NCI-H1105 (cell line): Measurements from ENCODE around the gene LRP11.
"Not testable (repeated sequence)": the region's sequence is repeated elsewhere in the genome, so short reads cannot be mapped to it uniquely, and the experiment has no call there.

Source experiments
- DNase-seq: peaks from one replicate; lab custom pipeline; 2025; lab: John Stamatoyannopoulos, UW

Gene LRP11, protein sequence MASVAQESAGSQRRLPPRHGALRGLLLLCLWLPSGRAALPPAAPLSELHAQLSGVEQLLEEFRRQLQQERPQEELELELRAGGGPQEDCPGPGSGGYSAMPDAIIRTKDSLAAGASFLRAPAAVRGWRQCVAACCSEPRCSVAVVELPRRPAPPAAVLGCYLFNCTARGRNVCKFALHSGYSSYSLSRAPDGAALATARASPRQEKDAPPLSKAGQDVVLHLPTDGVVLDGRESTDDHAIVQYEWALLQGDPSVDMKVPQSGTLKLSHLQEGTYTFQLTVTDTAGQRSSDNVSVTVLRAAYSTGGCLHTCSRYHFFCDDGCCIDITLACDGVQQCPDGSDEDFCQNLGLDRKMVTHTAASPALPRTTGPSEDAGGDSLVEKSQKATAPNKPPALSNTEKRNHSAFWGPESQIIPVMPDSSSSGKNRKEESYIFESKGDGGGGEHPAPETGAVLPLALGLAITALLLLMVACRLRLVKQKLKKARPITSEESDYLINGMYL

DNA sequence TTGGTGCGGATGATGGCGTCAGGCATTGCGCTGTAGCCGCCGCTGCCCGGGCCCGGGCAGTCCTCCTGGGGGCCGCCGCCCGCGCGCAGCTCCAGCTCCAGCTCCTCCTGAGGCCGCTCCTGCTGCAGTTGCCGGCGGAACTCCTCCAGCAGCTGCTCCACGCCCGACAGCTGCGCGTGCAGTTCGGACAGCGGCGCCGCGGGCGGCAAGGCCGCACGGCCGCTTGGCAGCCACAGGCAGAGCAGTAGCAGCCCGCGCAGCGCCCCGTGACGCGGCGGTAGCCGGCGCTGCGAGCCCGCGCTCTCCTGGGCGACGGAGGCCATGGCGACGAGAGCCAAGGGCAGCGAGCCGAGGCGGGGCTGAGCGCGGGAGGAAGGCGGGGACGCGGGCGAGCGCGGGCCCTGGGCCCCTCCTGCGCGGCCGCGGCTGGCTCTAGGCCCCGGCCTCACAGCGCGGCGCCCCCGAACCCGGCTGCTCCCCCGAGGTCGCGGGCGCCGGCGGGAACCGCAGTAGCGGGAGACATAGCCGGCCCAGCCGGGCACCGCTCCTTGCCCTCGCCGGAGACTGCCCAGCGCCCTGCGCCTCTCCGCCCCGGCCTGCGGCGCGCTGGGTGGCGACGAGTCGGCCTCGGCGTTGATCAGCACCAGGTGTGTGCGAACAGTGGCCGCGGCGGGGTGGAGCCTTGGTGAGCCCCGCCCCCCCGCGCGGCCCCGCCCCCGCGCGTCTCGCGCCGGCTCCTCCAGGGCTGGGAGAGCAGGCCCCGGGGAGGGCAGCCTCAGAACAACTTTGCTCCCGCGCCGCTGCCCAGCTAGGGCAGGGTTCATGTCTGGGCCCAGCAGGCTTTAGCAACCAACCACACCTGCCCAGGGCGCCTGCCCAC lies at the start of gene LRP11:
Gene LRP11, minus strand, starts transcription at position 662 of the 880 bp plus-strand sequence. Its CDS starts 339 bp downstream, at position 323.
- peak; percentile 87 for DNase-seq

DNA sequence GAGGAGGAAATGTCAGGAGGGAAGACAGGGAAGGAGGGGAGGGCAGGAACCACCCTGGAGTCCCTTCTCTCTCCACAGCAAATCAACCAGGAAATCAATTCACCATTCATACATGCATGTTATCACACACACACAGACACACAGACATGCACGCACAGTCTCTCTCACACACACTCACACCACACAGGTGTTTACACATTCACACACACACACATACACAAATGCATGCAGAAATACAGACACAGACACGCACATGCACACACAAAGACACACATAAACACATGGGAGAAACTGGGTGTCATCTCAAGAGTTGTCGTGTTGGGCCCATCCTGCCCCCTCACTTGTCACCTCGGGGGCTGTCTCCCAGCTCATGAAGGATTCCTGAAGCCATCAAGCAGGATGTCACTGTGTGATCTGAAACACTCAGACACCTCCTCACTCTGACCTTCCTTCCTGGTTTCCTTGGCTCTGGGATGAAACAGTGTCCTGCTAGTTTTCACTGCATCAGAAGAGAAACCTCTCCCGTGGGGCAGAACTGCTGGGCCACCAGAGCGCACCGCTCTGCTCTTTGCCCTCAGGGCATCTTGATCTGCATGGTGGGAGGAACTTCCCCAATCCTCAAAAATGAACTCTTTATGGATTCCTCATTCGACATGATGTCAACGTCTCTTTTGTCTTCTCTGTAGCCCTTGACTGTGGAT lies 49.5 kb upstream of the LRP11 start:
- DNase-seq, result no peak

GRCh38 chr6:149913085-149913484 lies 48.9 kb upstream of the LRP11 start:
- no peak for DNase-seq

GRCh38 chr6:149912680-149913079 lies 48.5 kb upstream of the LRP11 start:
- DNase-seq, result not testable (repeated sequence)

- DNase-seq, result no peak
Measured at GRCh38 chr6:149910721-149911151, 46.6 kb upstream of the LRP11 start.

DNA sequence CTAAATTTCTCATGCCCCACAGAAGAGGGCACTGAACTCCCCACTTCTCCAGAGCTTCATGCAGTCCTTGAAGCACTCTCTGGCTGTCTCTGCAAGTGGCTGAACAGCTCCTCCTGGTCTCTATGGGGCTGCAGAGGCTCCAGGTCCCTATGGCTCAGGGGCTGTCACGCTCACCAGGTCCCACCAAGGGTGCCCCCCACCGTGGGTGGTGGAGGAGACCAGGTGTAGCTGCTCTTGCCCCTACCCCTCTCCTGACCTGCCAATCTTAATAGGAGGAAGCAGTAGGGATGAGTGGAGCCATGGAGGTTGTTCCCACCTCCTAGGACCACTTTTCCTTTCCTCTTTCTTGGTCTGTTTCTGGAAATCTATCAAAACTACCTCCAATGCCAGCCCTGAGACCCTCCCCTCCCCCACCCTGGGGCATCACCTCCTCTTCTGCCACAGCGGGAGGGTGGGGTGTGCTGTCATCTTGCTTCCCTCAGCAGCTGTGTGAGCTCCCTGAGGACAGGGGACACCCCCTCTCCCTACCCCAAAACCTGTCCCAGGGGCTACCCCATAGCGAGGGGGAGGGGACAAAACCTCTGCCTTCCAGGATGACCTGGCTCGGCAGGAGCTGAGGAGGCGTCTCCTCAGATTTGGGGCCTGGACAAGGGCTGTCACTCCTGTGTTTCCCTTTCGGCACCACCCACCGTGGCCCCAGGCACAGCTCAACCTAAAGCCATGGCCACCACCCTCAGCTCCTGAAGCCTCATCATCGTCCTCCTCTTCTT lies 45.7 kb upstream of the LRP11 start:
- no peak for DNase-seq

GRCh38 chr6:149908480-149908879 lies 44.3 kb upstream of the LRP11 start:
- DNase-seq, result not testable (repeated sequence)

GRCh38 chr6:149907317-149907716 lies 43.2 kb upstream of the LRP11 start:
- no peak for DNase-seq

GRCh38 chr6:149906405-149906804 lies 42.2 kb upstream of the LRP11 start:
- DNase-seq, result no peak

- DNase-seq, result peak; percentile 11
Measured at GRCh38 chr6:149905911-149906371, 41.8 kb upstream of the LRP11 start.

DNA sequence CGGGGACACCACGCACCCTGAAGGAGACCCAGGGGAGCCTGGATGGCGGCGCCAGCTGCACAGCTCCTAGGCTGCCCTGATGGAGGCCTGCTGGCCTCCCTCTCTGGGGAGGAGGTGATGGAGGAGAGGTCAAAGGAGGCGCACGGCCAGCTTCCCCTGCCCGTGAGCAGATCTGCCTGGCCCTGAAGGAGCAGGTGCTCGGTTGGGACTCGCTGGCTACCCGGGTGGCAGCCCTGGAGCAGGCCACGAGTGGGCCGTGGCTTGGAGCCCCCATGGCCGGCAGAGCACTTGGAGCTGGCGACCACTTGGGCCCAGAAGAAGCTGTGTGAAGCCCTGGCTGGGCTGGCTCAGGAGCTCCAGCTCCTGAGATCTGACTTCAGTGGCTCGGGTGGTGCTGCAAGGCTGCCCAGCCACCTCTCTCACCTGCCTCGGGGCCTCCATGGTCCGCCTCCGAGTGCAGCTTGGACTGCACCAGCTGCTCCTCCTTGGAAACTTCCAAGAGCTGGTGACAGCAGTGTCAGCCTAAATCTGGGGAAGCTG lies 41.3 kb upstream of the LRP11 start:
- no peak for DNase-seq

DNA sequence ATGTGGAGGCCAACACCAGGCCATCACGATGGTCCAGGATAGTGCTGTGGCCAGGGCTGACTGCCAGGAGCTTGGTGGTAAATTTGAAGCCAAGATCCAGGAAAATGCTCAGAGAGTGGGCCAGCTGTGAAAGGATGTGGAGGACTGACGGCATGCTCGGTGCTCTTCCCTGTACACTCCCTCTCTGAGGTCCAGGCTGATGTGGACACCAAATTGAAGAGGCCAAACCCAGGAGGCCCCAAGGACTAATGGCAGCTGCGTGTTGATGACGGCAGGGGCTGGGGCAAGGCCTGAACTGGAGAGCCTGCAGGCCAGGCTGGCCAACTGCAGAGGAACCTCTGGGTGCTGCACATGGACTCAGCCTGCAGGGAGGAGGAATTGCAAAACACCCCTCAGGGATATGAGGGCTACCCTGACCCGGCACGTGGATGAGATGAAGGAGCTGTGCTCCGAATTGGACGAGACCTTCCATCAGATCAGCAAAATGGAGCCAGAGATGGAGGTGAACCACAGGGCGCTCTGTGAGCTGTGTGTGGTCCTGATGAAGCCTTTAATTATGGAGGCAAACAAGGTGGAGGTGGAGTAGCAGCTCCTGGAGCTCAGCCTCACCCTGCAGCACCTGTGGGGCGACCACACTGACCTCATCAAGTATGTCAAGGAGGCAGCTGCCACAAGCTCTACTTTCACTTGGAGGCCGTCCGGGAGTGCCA lies 40.7 kb upstream of the LRP11 start:
- no peak for DNase-seq

DNA sequence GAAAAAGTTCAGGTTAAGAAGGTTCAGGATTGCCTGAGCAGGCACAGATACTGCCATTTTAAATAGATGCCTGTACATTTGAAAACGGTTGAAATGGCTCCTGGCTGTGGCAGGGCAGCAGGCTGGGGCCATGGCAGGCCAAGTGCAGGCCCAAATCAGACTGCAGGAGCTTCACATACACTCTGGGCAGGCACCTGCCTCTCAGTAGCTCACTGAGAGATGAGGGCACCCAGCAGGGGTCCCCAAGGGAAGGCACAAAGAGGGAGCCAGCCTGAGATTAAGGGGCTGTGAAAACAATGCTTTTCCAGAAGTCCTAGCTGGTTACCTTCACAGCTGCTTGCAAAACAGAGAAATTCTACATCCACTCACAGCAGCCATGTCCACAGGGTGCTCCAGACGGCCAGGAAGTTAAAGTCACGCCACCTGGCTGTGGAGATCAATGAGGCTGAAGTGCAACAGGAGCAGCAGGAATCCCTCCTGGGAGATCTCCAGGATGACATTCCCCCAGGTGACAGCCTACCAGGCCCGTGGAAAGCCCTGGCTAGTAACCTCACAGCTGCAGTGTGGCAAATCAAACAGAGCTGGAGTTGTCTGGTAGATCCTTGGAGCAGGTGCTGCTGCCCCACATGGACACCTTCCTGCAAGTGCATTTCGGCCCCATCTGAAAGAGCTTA lies 39.9 kb upstream of the LRP11 start:
- DNase-seq, result no peak

GRCh38 chr6:149901444-149902140 lies 37.4 kb upstream of the LRP11 start:
- no peak for DNase-seq

DNA sequence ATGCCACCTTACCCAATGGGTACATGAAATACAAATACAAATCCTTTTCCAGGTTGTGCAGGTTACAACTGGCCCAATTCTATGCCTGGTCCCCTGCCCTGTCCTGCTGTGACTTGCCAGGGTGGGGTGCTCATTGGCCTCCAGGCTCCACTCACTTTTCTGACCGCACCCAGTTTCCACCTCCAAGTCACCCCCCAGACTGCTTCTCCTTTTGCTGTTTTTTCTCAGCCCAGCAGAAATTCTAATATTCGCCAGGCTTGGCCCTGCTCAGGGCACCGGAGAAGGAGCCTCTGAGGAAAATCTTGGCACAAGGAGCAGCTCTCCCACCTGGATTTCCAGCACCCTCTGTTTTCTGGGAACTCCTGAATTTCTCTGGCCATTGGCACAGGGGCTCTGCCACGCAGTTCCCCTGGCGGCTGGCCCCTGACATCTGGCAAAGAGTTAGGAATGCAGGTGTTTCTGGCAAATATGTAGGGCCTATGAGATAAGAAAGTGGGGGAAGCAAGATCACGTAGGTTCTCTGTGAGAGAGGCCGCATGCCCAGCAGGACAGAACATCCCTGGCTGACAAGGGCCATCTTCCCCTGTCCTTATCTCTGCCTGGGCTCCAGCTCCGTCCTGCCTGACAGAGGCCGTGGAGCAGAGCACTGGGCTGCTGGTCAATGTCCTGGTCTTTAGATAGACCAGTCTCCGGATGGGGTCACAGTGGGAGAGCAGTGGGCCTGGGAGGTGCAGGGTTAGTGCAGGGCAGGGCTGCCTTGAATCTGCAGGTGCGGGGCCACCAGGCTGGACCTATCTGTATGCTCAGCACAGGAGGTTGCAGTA lies 36.7 kb upstream of the LRP11 start:
- no peak for DNase-seq

DNA sequence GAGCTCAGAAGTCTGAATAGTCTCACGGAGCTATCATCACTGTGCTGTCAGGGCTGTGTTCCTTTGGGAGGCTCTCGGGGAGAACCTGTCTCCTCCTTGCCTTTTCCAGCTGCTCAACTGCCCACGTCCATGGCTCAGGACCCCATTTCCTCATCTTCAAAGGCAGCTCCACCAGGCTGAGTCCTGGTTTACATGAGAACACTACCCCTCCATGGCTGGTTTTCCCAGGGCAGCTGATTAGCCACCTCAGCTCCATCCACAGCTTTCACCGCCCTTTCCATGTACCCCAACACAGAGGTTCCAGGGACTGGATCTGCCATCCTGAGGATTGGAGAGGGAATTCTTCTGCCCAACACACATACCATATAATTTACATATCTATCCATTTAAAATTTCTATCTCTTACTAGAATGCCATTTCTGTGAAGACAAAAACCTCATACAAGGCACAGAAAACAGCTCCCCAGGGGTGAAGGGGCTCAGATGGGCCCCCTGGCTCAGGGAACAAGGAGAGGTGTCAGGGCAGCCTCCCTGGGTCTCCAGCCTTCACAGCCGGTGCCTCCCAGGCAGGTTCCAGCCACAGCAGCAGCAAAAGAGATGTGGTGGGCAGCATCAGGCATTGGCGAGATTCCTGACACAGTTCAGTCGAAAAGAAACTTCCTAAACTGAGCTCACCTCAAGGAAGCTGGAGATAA lies 35.9 kb upstream of the LRP11 start:
- no peak for DNase-seq

DNA sequence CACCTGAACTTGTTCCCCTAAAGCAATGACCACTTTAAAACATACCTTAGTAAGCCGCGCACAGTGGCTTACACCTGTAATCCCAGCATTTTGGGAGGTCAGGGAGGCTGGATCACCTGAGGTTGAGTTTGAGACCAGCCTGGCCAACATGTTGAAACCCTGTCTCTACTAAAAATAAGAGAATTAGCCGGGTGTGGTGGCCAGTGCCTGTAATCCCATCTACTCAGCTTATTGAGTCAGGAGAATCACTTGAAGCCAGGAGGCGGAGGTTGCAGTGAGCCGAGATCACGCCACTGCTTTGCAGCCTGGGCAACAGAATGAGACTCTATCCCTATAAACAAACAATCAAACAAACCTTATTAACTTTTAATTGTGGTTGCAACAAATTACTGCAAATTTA lies 35.3 kb upstream of the LRP11 start:
- no peak for DNase-seq

DNA sequence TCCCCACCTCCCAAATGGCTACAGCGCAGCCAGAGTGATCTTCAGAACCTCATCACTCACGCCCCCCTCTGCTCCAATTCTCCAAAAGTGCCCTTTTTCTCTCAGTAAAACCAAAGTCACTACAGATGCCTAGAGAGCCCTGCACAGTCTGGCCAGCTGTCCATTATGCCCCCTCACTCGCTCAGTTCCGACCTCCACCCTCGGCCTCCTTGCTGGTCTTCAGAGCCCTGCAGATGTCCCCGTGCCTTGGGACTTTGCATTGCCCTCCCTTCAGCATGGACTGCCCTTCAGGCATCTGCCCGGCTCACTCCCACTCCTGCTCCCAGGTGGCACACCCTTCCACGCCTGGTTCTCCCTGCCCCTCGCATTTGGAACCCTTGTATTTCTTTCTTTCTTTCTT lies 34.8 kb upstream of the LRP11 start:
- no peak for DNase-seq
